AG08395 (cell line): ENCODE measurements around the gene PDZD8.

Source experiments
- DNase-seq: peaks from one replicate; pipeline ENCODE4 v3.0.0; 2012; ENCODE audit warnings: mixed read lengths, low spot score

PDZD8 gene, protein sequence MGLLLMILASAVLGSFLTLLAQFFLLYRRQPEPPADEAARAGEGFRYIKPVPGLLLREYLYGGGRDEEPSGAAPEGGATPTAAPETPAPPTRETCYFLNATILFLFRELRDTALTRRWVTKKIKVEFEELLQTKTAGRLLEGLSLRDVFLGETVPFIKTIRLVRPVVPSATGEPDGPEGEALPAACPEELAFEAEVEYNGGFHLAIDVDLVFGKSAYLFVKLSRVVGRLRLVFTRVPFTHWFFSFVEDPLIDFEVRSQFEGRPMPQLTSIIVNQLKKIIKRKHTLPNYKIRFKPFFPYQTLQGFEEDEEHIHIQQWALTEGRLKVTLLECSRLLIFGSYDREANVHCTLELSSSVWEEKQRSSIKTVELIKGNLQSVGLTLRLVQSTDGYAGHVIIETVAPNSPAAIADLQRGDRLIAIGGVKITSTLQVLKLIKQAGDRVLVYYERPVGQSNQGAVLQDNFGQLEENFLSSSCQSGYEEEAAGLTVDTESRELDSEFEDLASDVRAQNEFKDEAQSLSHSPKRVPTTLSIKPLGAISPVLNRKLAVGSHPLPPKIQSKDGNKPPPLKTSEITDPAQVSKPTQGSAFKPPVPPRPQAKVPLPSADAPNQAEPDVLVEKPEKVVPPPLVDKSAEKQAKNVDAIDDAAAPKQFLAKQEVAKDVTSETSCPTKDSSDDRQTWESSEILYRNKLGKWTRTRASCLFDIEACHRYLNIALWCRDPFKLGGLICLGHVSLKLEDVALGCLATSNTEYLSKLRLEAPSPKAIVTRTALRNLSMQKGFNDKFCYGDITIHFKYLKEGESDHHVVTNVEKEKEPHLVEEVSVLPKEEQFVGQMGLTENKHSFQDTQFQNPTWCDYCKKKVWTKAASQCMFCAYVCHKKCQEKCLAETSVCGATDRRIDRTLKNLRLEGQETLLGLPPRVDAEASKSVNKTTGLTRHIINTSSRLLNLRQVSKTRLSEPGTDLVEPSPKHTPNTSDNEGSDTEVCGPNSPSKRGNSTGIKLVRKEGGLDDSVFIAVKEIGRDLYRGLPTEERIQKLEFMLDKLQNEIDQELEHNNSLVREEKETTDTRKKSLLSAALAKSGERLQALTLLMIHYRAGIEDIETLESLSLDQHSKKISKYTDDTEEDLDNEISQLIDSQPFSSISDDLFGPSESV

DNA sequence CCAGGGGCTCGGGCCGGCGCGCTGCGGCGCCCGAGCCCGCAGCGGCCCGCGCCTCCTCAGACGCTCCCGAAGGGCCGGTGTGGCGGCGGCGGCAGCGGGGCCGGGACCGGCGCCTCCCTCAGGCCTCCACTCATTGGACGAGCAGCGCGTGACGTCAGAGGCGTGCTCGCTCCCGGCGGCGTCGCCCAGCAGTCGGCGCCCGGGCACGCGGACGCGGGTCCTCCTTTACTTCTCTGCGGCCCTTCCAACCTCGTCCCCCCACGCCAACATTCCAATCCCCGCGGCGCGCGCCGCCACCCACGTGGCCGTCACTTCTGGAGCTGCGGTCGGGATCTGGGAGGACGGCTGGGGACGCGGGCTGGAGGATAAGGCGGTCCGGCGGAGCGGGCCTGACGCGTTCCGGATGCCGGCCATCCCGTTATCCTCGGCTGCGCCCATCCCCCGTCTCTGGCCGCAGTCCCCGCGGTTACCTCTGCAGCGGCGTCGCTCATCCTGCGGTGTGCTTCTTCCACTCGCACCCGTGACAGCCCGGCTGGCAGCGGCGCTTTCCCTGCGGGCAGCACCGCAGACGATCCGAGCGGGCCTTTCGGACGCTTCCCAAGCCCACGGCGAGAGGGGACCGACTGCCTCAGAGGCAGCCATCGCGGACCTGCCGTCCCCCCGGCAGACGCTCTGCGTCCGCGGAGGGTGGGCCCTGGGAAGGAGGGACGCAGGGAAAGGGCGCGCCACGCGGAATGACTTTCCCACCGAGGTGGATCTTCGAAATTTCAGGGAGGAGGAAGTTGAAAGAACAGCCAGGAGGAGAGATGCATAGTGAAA, at the start of gene PDZD8:
Gene PDZD8, minus strand, starts transcription at position 81 of the 819 bp plus-strand sequence. CDS start 213 bp downstream, outside the sequence.
- peak; percentile 95 for DNase-seq

DNA sequence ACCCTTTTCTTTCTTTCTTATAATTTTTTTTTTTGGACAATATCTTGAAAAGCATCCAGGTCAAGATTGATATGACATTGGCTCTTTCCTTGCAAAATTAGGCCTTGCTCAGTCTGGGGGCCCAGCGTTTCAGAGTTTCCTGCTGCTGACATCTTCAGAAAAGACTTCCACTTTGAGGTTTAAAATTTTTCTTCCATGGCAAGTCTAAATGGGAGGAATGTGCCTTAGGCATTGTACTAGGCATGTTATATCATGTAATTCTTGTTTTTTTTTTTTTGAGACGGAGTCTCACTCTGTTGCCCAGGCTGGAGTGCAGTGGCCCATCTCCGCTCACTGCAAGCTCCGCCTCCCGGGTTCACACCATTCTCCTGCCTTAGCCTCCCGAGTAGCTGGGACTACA, 48.9 kb upstream of the PDZD8 start:
- DNase-seq, result no peak

GRCh38 chr10:117421985-117422384, 46.7 kb upstream of the PDZD8 start:
- DNase-seq, result no peak

- no peak for DNase-seq
These were observed 45.5 kb upstream of the PDZD8 start for GRCh38 chr10:117420768-117421167.

DNA sequence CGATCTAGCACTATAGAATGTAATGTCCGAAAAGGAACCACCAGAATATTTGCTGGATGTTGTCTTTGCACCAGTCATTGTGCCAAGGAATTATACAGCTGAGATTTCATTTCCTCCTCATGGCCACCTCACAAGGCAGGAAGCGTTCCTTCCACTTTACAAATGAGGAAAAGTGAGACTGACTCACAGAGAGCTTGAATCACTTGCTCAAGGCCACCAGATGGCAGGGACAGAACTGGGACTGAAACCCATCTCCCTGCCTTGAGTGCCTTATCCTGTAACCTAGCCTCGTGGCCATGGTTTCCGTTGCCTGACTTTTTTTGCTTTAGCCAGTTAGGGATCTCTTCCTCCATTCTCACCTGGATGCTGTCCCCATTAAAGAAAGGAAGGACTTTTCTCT, 44.7 kb upstream of the PDZD8 start:
- peak; percentile 60 for DNase-seq

- no peak for DNase-seq
These were observed 43.9 kb upstream of the PDZD8 start for GRCh38 chr10:117419159-117419558.

DNA sequence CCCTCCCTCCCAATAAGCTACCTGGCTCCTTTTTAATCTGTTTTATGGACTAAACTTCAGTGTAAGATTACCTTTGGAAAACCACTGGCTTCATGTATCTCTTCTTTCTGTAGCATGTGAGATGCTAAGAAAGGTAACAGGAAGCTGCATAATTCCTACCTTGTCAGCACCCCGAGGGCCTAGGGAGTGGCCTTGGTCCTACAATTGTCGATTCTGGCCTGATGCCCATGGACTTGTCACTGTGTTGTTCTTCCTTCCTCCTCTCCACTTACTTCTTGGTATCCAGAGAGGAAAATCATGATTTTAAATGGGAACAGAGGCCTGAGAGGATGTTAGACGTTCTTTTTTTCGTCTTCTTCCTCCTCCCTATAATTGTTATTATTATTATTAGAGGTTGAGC, 42.9 kb upstream of the PDZD8 start:
- no peak for DNase-seq

- no peak for DNase-seq
These were observed 42.0 kb upstream of the PDZD8 start for GRCh38 chr10:117417196-117417595.

DNA sequence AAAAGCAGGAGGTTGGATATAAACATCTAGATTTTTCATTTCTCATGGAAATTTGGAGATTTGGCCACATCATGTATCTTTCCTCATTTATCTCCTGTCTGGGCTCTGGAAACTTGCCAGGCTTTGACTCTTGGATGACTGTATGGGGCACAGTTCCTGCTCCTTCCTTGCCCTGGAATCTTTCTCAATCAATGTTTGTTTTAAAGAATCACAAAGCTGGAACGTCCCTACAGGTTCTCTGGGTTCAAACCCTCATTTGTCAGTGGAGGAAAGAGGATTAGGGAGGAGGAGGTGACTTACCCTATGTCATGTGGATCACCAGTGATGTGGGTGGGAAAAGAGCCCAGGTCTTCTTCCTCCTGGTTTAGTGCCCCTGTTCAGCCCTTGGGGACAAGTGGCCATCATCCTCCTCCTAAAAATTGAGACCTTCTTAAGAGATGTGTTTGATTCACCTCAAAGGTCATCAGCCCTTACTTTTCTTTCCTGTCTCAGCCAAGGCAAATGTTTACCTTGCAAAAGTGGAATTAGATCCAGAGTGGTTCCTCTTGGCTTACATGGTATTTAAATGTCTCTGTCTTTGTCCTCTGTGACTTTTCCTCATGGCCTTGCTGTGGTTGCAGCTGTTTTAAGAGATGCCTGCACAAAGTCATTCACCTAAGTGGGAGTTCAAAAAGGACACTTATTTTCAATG, 38.8 kb upstream of the PDZD8 start:
- peak; percentile 50 for DNase-seq

GRCh38 chr10:117412469-117413010, 37.3 kb upstream of the PDZD8 start:
- no peak for DNase-seq

DNA sequence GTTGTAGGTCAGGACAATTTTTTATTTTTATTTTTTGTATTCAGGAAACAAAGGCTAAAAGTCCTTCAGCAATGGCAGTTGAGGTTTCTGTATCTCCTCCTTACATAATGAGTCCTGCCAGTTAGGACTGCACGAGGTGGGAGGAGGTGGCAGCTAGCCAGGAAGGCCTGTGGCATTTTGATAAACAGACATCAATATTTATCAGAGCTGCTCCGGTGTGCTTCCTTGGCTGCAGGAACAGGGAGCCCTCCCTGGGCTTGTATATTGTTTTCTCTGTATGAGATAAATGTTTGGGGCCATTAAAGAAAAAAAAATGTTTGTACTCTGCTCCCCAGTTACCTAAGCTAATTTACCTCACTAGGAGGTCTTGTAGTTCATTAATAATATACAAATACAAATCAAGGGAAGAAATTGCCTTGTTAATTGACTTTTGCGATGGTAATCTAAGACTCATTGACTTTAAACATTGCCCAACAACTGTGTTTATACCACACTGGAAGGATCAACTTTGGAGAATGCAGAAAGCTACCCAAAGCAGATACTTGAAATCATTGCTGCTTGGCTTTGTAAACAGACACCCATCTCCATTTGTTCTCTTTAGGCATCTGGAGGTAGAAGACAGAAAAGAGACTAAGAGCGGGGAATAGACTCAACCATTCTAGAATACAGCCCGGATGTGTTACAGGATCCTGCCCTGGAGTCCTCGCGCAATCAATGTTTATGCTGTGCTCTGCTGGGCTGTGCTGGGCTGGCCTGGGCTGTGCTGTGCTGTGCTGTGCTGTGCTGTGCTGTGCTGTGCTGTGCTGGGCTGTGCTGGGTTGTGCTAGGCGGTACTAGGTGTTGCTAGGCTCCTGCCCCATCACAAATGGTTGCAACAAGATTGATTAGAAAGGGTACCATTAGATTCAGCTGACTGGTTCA, 36.5 kb upstream of the PDZD8 start:
- DNase-seq, result no peak

GRCh38 chr10:117410557-117410956, 35.3 kb upstream of the PDZD8 start:
- no peak for DNase-seq

- no peak for DNase-seq
These were observed 34.5 kb upstream of the PDZD8 start for GRCh38 chr10:117409549-117410305.

- no peak for DNase-seq
These were observed 33.5 kb upstream of the PDZD8 start for GRCh38 chr10:117408436-117409384.

DNA sequence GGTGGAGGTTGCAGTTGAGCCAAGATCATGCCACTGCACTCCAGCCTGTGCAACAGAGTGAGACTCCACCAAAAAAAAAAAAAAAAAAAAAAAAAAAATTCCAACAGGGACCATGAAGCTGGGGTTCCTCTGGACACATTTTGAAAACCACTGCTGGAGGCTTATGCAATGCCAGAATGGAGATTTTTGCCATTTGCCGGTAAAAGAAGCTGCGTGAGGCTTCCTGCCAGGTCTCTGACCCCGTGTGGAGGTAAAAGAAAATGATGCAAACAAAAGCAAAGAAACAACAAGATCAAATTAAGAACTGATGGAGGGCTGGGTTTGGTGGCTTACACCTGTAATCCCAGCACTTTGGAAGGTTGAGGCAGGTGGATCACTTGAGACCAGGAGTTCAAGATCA, 30.5 kb upstream of the PDZD8 start:
- no peak for DNase-seq

- no peak for DNase-seq
These were observed 25.1 kb upstream of the PDZD8 start for GRCh38 chr10:117400329-117400728.

GRCh38 chr10:117399341-117400196, 24.3 kb upstream of the PDZD8 start:
- DNase-seq, result no peak
